ENCODE data around the gene C1orf116.

The C1orf116 gene

DNA sequence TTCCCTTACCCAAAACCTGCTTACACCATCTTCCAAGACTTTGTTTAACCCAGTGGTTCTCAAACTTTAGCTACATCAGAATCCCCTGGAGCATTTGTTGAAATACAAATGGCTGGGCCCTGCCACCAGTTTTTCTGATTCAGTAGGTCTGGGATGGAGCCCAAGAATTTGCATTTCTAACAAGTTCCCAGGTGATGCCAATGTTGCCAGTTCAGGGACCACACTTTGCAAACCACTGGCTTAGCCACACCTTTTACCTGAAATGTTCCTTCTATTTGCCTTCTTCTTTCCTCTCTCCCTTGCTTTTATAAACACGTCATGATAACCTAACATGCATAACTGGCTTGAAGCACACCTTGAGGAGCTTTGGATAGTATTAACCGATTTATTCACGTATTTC is 46.2 kb downstream of the C1orf116 start:
- DNase-seq, result no peak

DNA sequence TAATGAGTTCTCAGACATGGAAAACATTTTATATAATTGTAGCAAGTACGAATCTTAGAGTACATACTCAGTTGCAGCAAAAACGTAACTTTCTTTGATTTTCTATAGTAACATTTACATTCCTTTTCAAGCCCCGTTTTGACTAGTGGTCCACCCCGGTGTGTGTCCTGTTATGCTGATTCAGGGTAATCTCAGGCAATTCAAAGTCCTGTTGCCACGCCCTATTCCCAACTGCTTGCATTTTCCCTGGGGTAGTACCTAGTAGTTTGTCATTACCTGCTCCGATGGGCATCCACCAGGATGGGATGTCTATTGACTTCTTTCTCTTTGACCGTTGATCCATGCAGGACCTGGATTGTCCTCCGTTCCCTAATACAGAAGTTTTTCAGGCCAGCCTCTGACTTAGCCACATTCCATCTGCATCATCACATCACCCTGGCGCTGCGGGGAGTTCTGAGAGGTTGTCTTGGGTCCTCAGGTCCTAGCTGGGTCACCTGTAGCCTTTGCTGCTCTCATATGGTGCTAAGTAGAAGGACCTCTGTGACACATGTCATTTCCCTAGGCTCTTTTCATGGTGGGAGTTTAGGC is 47.3 kb downstream of the C1orf116 start:
- no peak for DNase-seq

- DNase-seq, result peak; percentile 73
These were observed 50.3 kb downstream of the C1orf116 start for GRCh38 chr1:206982216-206982615.

- no peak for DNase-seq
These were observed 53.0 kb downstream of the C1orf116 start for GRCh38 chr1:206979379-206980043.

- DNase-seq, result no peak
These were observed 54.3 kb downstream of the C1orf116 start for GRCh38 chr1:206978259-206978658.

- no peak for DNase-seq
These were observed 57.2 kb downstream of the C1orf116 start for GRCh38 chr1:206975306-206975705.

DNA sequence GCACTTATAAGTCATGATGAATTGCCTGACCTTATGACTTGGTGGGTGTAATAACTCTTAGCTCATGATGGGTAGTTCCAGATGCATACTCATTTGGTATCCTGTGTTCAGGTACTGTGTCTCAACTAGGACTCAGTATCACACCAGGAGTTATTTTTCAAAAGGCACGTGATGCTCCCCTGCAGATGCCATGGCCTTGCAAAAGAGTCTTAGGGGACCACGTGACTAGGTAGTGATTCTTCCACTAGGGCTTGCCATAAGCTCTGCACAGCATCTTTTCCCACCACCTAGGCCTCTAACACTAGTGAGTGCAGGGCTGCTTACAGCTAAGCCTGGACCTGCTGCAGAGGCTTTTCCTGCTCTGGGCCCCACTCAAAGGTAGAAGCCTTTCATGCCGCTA is 58.4 kb downstream of the C1orf116 start:
- DNase-seq, result no peak

GRCh38 chr1:206972728-206973127 is 59.8 kb downstream of the C1orf116 start:
- no peak for DNase-seq

DNA sequence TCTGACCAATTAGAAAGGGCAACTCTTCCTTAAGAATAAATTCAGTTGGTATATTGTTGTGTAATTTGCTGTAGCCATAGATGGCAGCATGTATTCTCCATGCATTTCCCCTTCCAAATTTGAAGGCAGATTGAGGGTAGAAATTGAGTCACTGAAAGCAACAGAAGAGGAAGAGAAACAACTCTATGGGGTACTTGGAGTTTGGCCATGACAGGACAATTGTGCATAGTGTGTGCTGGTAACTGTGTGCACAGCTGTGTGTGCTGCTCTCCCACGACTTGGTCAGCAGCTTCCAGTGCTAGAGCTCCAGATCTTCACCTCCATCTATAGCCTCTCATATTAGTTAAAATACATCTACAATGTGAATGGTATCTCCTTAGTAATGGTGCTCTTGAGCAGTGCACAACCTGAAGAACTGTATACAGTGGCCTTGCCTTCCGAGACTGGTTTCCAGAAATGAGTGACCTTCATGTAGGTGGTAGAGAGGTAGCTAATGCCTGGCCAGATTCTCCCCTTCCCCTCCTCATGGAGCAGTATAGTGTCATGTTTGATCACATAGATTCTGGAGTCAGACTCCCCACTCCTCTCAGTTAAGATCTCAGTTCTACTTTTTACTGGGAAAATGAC is 61.4 kb downstream of the C1orf116 start:
- no peak for DNase-seq

DNA sequence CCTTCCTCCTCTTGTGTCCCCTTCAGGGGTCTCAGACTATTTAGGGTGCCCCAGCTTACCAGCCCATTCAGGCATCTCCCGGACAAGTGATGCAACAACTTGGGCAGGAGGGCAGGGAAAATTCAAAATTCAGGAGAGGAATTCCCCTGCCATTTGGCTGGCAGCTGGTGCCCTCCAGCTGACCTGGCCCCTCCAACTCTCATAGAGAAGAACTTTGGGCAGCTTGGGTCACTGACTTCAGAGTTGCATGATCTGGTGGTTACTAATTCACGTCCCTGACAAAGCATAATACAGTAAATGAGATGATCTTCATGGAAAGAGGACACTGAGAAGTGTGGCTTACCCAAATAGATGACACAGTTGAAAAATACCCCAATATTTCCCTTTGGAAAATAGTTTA is 62.1 kb downstream of the C1orf116 start, which contains the start of gene FCAMR:
Gene FCAMR (minus strand): TSS at position 15 of the 400 bp plus-strand sequence. CDS start 335 bp downstream, outside the sequence.
- DNase-seq, result no peak

DNA sequence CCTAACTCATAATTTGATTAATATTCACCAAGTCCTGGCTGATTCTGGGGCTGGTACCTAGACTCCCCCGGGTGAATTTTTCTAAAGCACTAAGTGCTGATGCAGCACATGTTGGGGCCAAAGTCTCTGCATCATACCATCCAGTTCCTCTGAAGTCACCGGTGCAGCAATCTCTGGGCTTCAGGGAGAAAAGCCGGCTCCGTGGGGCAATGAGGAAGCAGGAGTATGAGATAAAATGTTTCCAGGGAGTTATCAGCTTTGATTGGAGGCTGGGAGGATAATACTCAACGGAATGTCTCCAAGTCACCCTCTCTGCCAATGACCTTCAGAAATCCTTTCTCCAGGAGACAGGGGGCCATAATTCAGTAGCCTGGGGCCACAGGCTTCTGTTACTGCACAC is 63.5 kb downstream of the C1orf116 start:
- DNase-seq, result no peak
